Fibroblast of peridontal ligament (primary cell): ENCODE results near the gene ABCB8.
"Not testable (repeated sequence)": the region's sequence is repeated elsewhere in the genome, so short reads cannot be mapped to it uniquely, and the experiment has no call there.

ENCODE experiments used
- DNase-seq: peaks from one replicate; pipeline ENCODE4 v3.0.0-alpha.2; 2010; ENCODE audit errors: extremely low read depth

Gene ABCB8

GRCh38 chr7:150998341-150998740, 29.9 kb upstream of the ABCB8 start:
- DNase-seq: no peak

GRCh38 chr7:150999001-150999400, 29.2 kb upstream of the ABCB8 start:
- DNase-seq: no peak

GRCh38 chr7:150999497-151000230, 28.6 kb upstream of the ABCB8 start:
- no peak for DNase-seq

GRCh38 chr7:151000897-151001495, 27.3 kb upstream of the ABCB8 start:
- DNase-seq: no peak

- DNase-seq: no peak
Measured at GRCh38 chr7:151001546-151001945, 26.7 kb upstream of the ABCB8 start.

GRCh38 chr7:151003572-151003971, 24.7 kb upstream of the ABCB8 start:
- no peak for DNase-seq

GRCh38 chr7:151005566-151005965, 22.7 kb upstream of the ABCB8 start:
- no peak for DNase-seq

- DNase-seq: no peak
Measured at GRCh38 chr7:151006590-151007300, 21.5 kb upstream of the ABCB8 start.

- no peak for DNase-seq
Measured at GRCh38 chr7:151007469-151007898, 20.8 kb upstream of the ABCB8 start.

GRCh38 chr7:151008143-151008510, 20.1 kb upstream of the ABCB8 start:
- no peak for DNase-seq

- DNase-seq: peak; percentile 14
Measured at GRCh38 chr7:151008511-151009323, 19.5 kb upstream of the ABCB8 start.

GRCh38 chr7:151009327-151010036, 18.8 kb upstream of the ABCB8 start:
- no peak for DNase-seq

GRCh38 chr7:151010037-151010306, 18.3 kb upstream of the ABCB8 start:
- no peak for DNase-seq

GRCh38 chr7:151010307-151011096, 17.7 kb upstream of the ABCB8 start:
- DNase-seq: peak; percentile 8

- no peak for DNase-seq
Measured at GRCh38 chr7:151011097-151011409, 17.2 kb upstream of the ABCB8 start.

- DNase-seq: not testable (repeated sequence)
Measured at GRCh38 chr7:151011616-151012015, 16.6 kb upstream of the ABCB8 start.

GRCh38 chr7:151012031-151012692, 16.1 kb upstream of the ABCB8 start:
- peak; percentile 5 for DNase-seq

- peak; percentile 21 for DNase-seq
Measured at GRCh38 chr7:151012911-151013347, 15.3 kb upstream of the ABCB8 start.

- no peak for DNase-seq
Measured at GRCh38 chr7:151013356-151013732, 14.9 kb upstream of the ABCB8 start.

- DNase-seq: peak; percentile 52
Measured at GRCh38 chr7:151013733-151014497, 14.3 kb upstream of the ABCB8 start.
